Vagina (tissue), 2 donors: ENCODE measurements around the gene DLG4.

Experiments used
- POLR2A ChIP-seq, 2 donors: fragments of 450-650 bp; IDR thresholded peaks; one replicate each; pipeline ENCODE4 v1.6.1; 2017; ENCODE audit warnings: antibody characterized with exemption in 2 of 2, mild to moderate bottlenecking in 2 of 2, moderate library complexity in 2 of 2
- TF ChIP-seq, protein P1 (sequence below), 3 experiments: fragments of 450-650 bp in 2 of 3; fragments of 200-600 bp in 1 of 3; sonication (generic) in 1 of 3; IDR thresholded peaks; one replicate each; pipeline ENCODE4 v1.5.1; 2017 to 2019; ENCODE audit warnings: antibody characterized with exemption in 3 of 3, mild to moderate bottlenecking in 2 of 3, moderate library complexity in 2 of 3

DNA sequence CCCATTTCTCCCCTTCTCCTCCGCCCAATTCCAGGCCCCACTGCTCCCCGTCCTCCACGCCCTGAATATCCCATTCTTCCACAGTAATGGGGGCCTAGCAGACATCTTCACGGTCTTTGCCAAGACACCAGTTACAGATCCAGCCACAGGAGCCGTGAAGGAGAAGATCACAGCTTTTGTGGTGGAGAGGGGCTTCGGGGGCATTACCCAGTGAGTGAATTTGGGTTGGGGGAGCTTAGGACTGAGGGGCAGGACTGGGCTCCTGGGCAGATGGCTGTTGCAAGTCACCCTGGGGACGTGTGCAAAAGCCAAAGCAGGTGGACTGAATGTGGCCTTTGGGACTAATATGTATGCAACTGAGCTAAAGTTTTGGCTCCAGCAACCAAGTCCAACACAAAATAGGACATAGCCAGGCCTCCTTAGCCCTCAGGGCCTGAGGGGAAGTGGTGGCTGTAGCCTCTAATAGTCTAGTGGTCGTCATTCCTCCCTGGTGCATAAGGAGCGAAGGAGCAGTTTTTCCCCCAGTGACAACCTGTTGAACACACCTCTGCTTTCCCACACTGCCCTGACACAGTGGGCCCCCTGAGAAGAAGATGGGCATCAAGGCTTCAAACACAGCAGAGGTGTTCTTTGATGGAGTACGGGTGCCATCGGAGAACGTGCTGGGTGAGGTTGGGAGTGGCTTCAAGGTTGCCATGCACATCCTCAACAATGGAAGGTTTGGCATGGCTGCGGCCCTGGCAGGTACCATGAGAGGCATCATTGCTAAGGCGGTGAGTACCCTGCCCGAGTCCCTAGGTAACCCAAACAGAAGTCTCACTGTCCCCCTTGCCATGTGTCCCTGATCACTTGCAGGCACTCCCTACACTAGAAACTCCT is 2.7 kb upstream of the DLG4 start:
- TF ChIP-seq, protein P1, sequence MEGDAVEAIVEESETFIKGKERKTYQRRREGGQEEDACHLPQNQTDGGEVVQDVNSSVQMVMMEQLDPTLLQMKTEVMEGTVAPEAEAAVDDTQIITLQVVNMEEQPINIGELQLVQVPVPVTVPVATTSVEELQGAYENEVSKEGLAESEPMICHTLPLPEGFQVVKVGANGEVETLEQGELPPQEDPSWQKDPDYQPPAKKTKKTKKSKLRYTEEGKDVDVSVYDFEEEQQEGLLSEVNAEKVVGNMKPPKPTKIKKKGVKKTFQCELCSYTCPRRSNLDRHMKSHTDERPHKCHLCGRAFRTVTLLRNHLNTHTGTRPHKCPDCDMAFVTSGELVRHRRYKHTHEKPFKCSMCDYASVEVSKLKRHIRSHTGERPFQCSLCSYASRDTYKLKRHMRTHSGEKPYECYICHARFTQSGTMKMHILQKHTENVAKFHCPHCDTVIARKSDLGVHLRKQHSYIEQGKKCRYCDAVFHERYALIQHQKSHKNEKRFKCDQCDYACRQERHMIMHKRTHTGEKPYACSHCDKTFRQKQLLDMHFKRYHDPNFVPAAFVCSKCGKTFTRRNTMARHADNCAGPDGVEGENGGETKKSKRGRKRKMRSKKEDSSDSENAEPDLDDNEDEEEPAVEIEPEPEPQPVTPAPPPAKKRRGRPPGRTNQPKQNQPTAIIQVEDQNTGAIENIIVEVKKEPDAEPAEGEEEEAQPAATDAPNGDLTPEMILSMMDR (IDR thresholded peaks at IDR 0.05): no peak
- no peak for TF ChIP-seq POLR2A (IDR thresholded peaks at IDR 0.05)
